Neural progenitor cell (in vitro differentiated cells): ENCODE data around the gene RUNX1. TPM values are rescaled to one million over a fixed set of nuclear protein-coding genes. Genes with fewer than 3 reads are reported as not detected.
A peak's percentile ranks its signal among the peaks of the same experiment; 100 is the strongest.

ENCODE experiments used
- DNase-seq: peaks from one replicate; pipeline ENCODE4 v3.0.0-alpha.2; 2016; ENCODE audit warnings: low spot score
- H2AFZ ChIP-seq: fragments of 200-600 bp; sonication (generic); replicated peaks from 2 replicates; pipeline ENCODE4 v1.6.1; 2016; ENCODE audit warnings: antibody characterized with exemption
- H3F3A ChIP-seq: fragments of 200-600 bp; sonication (generic); 2 replicates; pipeline ENCODE4 v1.6.1; 2016; ENCODE audit warnings: antibody characterized with exemption, low read depth
- H3K27ac ChIP-seq: fragments of 200-600 bp; sonication (generic); 2 replicates; pipeline ENCODE4 v1.5.1; 2016; ENCODE audit warnings: mild to moderate bottlenecking
- H3K27me3 ChIP-seq: fragments of 200-600 bp; sonication (generic); 2 replicates; pipeline ENCODE4 v1.6.1; 2016; ENCODE audit warnings: mild to moderate bottlenecking, moderate library complexity
- H3K36me3 ChIP-seq: fragments of 200-600 bp; sonication (generic); 2 replicates; pipeline ENCODE4 v1.5.1; 2016
- H3K4me1 ChIP-seq: fragments of 200-600 bp; sonication (generic); 2 replicates; pipeline ENCODE4 v1.6.1; 2016; ENCODE audit warnings: mixed run types
- H3K4me2 ChIP-seq: fragments of 200-600 bp; sonication (generic); 2 replicates; pipeline ENCODE4 v1.6.1; 2016
- H3K4me3 ChIP-seq: fragments of 200-600 bp; sonication (generic); 2 replicates; pipeline ENCODE4 v1.5.1; 2016
- H3K79me2 ChIP-seq: fragments of 200-600 bp; sonication (generic); 2 replicates; pipeline ENCODE4 v1.6.1; 2016; ENCODE audit warnings: low read depth
- H3K9ac ChIP-seq: fragments of 200-600 bp; sonication (generic); 2 replicates; pipeline ENCODE4 v1.6.1; 2016
- H3K9me3 ChIP-seq: fragments of 200-600 bp; sonication (generic); 2 replicates; pipeline ENCODE4 v1.5.1; 2016; ENCODE audit warnings: low read depth
- H4K20me1 ChIP-seq: fragments of 200-600 bp; sonication (generic); 2 replicates; pipeline ENCODE4 v1.6.1; 2016; ENCODE audit warnings: low read depth
- H3K27ac Mint-ChIP-seq: 3 replicates; pipeline ENCODE4 v1.8.0; 2021; ENCODE audit warnings: mixed read lengths
- H3K27me3 Mint-ChIP-seq: 2 replicates; pipeline ENCODE4 v1.8.0; 2022; ENCODE audit warnings: low read depth, mild to moderate bottlenecking, inconsistent platforms, moderate library complexity, mixed read lengths; ENCODE audit not compliant: insufficient read depth
- H3K36me3 Mint-ChIP-seq: 3 replicates; pipeline ENCODE4 v1.8.0; 2021; ENCODE audit warnings: mixed read lengths
- H3K4me1 Mint-ChIP-seq: 3 replicates; pipeline ENCODE4 v1.8.0; 2021; ENCODE audit warnings: mixed read lengths
- H3K4me3 Mint-ChIP-seq: 3 replicates; pipeline ENCODE4 v1.8.0; 2021; ENCODE audit warnings: mild to moderate bottlenecking, moderate library complexity, mixed read lengths
- H3K9me3 Mint-ChIP-seq: 3 replicates; pipeline ENCODE4 v1.8.0; 2020; ENCODE audit warnings: mixed read lengths
- EZH2 ChIP-seq: fragments of 200-600 bp; sonication (generic); IDR thresholded peaks from 2 replicates; pipeline ENCODE4 v1.6.1; 2017; ENCODE audit warnings: antibody characterized with exemption, mild to moderate bottlenecking, moderate library complexity
- EZH2phosphoT487 ChIP-seq: fragments of 200-600 bp; sonication (generic); IDR thresholded peaks from 2 replicates; pipeline ENCODE4 v1.6.1; 2017; ENCODE audit warnings: antibody characterized with exemption
- total RNA-seq: library from RNA; depleted of rRNA; stranded (reverse); fragments of >200 nt; gene quantifications from 2 replicates; pipeline ENCODE4 v1.2.3, GENCODE V29; 2015; ENCODE audit warnings: low replicate concordance
- TF ChIP-seq, protein P1 (sequence below): fragments of 200-600 bp; sonication (generic); IDR thresholded peaks from 2 replicates; pipeline ENCODE4 v1.5.1; 2017; ENCODE audit warnings: antibody characterized with exemption, mild to moderate bottlenecking

Gene RUNX1
- total RNA-seq, 1 donor from 2014 or later, result 0.09 TPM

DNA sequence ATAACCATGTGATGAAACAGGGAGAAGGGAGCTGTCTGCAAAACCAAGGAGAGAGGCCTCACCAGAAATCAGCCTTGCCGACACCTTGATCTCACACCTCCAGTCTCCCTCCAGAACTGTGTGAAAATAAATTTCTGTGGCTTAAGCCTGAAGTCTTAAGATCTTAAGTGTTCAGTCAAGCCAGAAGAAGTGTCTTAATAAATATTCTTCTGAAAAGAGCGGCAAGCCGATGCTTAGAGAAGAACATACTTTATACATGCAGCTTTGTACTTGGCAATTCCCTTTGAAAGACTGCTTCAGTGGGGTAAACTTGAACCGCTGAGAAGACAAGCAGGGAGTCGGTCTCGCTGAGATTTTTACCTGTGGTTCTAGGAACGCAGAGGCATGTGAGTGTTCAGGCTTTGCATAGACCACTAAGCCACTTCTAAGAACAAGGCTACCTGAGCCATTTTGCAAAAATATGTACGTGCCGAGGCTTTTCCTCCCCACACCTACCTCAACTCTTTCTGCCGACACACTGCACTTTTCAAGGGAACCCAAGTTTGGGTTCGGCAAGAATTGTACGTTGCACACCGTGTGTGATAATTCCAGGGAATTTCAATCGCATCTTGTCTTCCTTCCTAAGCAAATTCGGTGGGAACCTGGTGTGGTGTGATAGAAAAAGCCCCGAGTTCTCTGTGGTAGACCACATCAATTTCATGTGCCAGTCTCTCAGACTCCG is 3.4 kb downstream of the RUNX1 start:
- Mint-ChIP-seq H3K27ac (no peak overlapping the region), H3K4me1 (peaks cover 35% of the 10 kb centered on the region)

DNA sequence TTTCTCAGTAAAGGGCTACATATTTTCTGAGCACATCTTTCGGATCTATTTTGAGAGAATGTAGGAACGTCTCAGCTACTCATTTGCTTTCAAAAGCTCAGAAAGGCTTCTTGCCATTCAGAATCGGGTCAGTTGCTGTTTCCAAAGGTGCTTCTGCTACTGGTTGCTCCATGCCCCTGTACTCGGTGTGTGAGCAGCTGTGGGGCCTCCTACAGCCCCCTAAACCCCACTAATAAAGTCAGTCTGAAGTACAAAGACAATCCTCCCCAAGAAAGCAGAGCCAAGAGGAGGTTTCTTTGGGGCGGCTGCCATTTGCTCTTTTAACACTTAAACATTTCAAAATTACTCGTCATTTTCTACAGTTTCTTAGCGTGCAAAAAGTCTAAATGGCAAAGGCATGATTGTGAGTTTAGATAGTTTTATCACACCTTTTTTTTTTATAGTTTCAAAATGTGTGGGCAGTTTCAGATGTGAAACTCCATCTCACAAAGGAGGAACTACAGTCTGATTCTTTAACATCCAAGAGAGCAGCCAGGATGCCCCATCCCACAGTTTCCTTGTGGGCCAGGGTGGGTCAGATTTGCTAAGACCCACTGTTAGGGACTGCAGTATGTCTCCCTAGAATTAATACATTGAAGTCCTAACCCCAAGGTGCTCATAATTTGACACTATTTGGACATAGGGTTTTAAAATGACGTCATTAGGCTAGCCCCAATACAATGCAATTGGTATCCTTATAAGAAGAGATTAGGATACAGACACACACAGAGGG is 4.1 kb downstream of the RUNX1 start:
- H3K4me3 Mint-ChIP-seq, result no peak overlapping the region
- Histone ChIP-seq H3K4me3 (no peak overlapping the region), H2AFZ (no peak overlapping the region), H3K9ac (no peak overlapping the region), H3F3A (no peaks in the 10 kb centered on the region), H3K27ac (no peak overlapping the region), H3K4me1 (peaks cover 23% of the 10 kb centered on the region), H3K4me2 (no peak overlapping the region), H3K79me2 (no peaks in the 10 kb centered on the region), H3K9me3 (no peaks in the 10 kb centered on the region), H4K20me1 (no peaks in the 10 kb centered on the region), H3K36me3 (no peaks in the 10 kb centered on the region), H3K27me3 (no peaks in the 10 kb centered on the region)
- H3K36me3 Mint-ChIP-seq, result no peaks in the 10 kb centered on the region
- peaks cover 30% of the 10 kb centered on the region for H3K4me1 Mint-ChIP-seq
- DNase-seq, result no peak
- TF ChIP-seq EZH2phosphoT487, result no peak
- TF ChIP-seq EZH2, result no peak
- TF ChIP-seq, protein P1, sequence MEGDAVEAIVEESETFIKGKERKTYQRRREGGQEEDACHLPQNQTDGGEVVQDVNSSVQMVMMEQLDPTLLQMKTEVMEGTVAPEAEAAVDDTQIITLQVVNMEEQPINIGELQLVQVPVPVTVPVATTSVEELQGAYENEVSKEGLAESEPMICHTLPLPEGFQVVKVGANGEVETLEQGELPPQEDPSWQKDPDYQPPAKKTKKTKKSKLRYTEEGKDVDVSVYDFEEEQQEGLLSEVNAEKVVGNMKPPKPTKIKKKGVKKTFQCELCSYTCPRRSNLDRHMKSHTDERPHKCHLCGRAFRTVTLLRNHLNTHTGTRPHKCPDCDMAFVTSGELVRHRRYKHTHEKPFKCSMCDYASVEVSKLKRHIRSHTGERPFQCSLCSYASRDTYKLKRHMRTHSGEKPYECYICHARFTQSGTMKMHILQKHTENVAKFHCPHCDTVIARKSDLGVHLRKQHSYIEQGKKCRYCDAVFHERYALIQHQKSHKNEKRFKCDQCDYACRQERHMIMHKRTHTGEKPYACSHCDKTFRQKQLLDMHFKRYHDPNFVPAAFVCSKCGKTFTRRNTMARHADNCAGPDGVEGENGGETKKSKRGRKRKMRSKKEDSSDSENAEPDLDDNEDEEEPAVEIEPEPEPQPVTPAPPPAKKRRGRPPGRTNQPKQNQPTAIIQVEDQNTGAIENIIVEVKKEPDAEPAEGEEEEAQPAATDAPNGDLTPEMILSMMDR, result no peak
- H3K9me3 Mint-ChIP-seq, result no peaks in the 10 kb centered on the region
- H3K27ac Mint-ChIP-seq, result no peak overlapping the region
- H3K27me3 Mint-ChIP-seq, result peaks cover 5% of the 10 kb centered on the region

More for the DNA sequence above, 3.4 kb downstream of the RUNX1 start:
- Histone ChIP-seq H3K79me2 (no peaks in the 10 kb centered on the region), H4K20me1 (no peaks in the 10 kb centered on the region), H3K4me2 (no peak overlapping the region), H2AFZ (no peak overlapping the region), H3F3A (no peaks in the 10 kb centered on the region), H3K4me1 (peaks cover 23% of the 10 kb centered on the region), H3K9ac (no peak overlapping the region), H3K27ac (no peak overlapping the region), H3K4me3 (no peak overlapping the region), H3K27me3 (no peaks in the 10 kb centered on the region), H3K9me3 (no peaks in the 10 kb centered on the region), H3K36me3 (no peaks in the 10 kb centered on the region)
- no peak overlapping the region for H3K4me3 Mint-ChIP-seq
- peaks cover 5% of the 10 kb centered on the region for H3K27me3 Mint-ChIP-seq
- no peaks in the 10 kb centered on the region for H3K9me3 Mint-ChIP-seq
- H3K36me3 Mint-ChIP-seq, result no peaks in the 10 kb centered on the region
- DNase-seq, result no peak
- no peak for TF ChIP-seq EZH2phosphoT487
- TF ChIP-seq, protein P1, result no peak
- no peak for TF ChIP-seq EZH2

DNA sequence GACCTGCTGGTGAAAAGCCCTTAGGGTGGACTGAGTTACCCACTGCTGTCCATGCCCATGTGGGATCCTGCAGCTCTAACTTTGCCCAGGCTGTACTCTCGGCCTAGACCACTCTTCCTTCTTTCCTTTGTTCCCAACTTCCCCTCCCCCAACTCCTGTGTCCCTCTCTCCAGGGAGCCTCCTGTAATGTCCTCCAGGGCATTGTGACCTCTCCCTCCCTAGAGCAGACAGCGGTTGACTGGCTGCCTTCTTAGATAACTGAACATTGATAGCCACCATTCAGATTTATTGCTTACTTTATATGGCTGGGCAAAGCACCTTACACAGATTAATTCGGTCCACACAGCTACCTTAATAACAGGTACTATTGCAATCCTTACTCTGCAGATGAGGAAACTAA is 5.0 kb downstream of the RUNX1 start:
- no peaks in the 10 kb centered on the region for H3K27me3 ChIP-seq
- no peaks in the 10 kb centered on the region for H3K9me3 Mint-ChIP-seq
- H3K4me1 ChIP-seq, result peaks cover 23% of the 10 kb centered on the region
- H3K4me3 Mint-ChIP-seq, result no peak overlapping the region
- H3K4me1 Mint-ChIP-seq, result peaks cover 28% of the 10 kb centered on the region
- no peak overlapping the region for H3K27ac ChIP-seq
- no peaks in the 10 kb centered on the region for H3K36me3 ChIP-seq
- H3K4me2 ChIP-seq, result no peak overlapping the region
- no peak overlapping the region for H3K4me3 ChIP-seq
- no peak overlapping the region for H3K27ac Mint-ChIP-seq
- no peaks in the 10 kb centered on the region for H3K9me3 ChIP-seq
- H3F3A ChIP-seq, result no peaks in the 10 kb centered on the region
- H3K27me3 Mint-ChIP-seq, result peaks cover under 1% of the 10 kb centered on the region
- H3K36me3 Mint-ChIP-seq, result no peaks in the 10 kb centered on the region
- no peaks in the 10 kb centered on the region for H3K79me2 ChIP-seq
- DNase-seq, result peak; percentile 13
- TF ChIP-seq EZH2phosphoT487 (no peak), EZH2 (no peak)
- TF ChIP-seq, protein P1, result no peak
- H4K20me1 ChIP-seq, result no peaks in the 10 kb centered on the region
- H3K9ac ChIP-seq, result no peak overlapping the region
- H2AFZ ChIP-seq, result no peak overlapping the region
